Hepatocyte (in vitro differentiated cells): ENCODE results near the gene BNIP5.

Experiments
- EZH2 ChIP-seq: fragments of 200-600 bp; sonication (generic); IDR thresholded peaks from 2 replicates; pipeline ENCODE4 v1.6.1; 2016; ENCODE audit warnings: antibody characterized with exemption, mild to moderate bottlenecking, borderline replicate concordance
- TF ChIP-seq, protein P1 (sequence below): fragments of 200-600 bp; sonication (generic); IDR thresholded peaks from 2 replicates; pipeline ENCODE4 v1.5.1; 2016; ENCODE audit warnings: antibody characterized with exemption, mild to moderate bottlenecking; ENCODE audit not compliant: poor library complexity

- no peak for TF ChIP-seq EZH2
- TF ChIP-seq, protein P1, sequence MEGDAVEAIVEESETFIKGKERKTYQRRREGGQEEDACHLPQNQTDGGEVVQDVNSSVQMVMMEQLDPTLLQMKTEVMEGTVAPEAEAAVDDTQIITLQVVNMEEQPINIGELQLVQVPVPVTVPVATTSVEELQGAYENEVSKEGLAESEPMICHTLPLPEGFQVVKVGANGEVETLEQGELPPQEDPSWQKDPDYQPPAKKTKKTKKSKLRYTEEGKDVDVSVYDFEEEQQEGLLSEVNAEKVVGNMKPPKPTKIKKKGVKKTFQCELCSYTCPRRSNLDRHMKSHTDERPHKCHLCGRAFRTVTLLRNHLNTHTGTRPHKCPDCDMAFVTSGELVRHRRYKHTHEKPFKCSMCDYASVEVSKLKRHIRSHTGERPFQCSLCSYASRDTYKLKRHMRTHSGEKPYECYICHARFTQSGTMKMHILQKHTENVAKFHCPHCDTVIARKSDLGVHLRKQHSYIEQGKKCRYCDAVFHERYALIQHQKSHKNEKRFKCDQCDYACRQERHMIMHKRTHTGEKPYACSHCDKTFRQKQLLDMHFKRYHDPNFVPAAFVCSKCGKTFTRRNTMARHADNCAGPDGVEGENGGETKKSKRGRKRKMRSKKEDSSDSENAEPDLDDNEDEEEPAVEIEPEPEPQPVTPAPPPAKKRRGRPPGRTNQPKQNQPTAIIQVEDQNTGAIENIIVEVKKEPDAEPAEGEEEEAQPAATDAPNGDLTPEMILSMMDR, result no peak
Measured at GRCh38 chr6:36309203-36309602, 27.5 kb downstream of the BNIP5 start.
